Thyroid gland (tissue), 4 donors: ENCODE results near the gene MAL.
"Not testable (repeated sequence)": the region's sequence is repeated elsewhere in the genome, so short reads cannot be mapped to it uniquely, and the experiment has no call there.

Experiments used
- POLR2A ChIP-seq, 2 donors: fragments of 450-650 bp; IDR thresholded peaks; one replicate each; pipeline ENCODE4 v1.6.1; 2017; ENCODE audit warnings: antibody characterized with exemption in 2 of 2, mild to moderate bottlenecking in 2 of 2, moderate library complexity in 1 of 2
- TF ChIP-seq, protein P1 (sequence below), 6 experiments: fragments of 200-600 bp in 3 of 6; fragments of 450-650 bp in 3 of 6; sonication (generic) in 3 of 6; IDR thresholded peaks; one replicate each; pipeline ENCODE4 v1.5.1; 2016 to 2019; ENCODE audit warnings: antibody characterized with exemption in 6 of 6, mild to moderate bottlenecking in 2 of 6, inconsistent platforms in 1 of 6, moderate library complexity in 1 of 6

DNA sequence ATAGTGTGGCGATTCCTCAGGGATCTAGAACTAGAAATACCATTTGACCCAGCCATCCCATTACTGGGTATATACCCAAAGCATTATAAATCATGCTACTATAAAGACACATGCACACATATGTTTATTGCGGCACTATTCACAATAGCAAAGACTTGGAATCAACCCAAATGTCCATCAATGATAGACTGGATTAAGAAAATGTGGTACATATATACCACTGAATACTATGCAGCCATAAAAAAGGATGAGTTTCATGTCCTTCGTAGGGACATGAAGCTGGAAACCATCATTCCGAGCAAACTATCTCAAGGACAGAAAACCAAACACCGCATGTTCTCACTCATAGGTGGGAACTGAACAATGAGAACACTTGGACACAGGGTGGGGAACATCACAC lies 72.8 kb downstream of the MAL start:
- TF ChIP-seq, protein P1, sequence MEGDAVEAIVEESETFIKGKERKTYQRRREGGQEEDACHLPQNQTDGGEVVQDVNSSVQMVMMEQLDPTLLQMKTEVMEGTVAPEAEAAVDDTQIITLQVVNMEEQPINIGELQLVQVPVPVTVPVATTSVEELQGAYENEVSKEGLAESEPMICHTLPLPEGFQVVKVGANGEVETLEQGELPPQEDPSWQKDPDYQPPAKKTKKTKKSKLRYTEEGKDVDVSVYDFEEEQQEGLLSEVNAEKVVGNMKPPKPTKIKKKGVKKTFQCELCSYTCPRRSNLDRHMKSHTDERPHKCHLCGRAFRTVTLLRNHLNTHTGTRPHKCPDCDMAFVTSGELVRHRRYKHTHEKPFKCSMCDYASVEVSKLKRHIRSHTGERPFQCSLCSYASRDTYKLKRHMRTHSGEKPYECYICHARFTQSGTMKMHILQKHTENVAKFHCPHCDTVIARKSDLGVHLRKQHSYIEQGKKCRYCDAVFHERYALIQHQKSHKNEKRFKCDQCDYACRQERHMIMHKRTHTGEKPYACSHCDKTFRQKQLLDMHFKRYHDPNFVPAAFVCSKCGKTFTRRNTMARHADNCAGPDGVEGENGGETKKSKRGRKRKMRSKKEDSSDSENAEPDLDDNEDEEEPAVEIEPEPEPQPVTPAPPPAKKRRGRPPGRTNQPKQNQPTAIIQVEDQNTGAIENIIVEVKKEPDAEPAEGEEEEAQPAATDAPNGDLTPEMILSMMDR (IDR thresholded peaks at IDR 0.05), result not testable (repeated sequence)
- not testable (repeated sequence) for TF ChIP-seq POLR2A (IDR thresholded peaks at IDR 0.05)
